ENCODE data around the gene VPS16.

VPS16 gene

DNA sequence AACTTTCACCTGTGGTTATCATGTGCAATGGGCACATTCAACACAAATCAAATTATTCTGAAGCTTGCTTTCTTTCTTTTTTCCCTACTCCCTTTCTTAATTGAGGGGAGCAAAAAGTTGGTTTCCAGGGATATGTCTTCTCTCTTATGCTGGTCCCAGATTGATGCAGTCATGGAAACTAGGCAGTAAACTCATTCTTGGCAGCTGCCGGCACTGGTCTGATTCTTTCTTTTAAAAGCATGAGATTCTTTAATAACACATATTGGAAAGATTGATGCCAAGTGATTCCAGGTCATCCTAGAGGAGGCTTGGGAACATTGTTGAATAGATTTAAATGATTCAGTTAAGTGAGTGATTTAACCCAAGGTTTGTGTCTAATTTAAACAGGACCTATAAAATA lies 61.7 kb downstream of the VPS16 start:
- no peak for DNase-seq

- DNase-seq: no peak
Observed at GRCh38 chr20:2902818-2903217, 62.3 kb downstream of the VPS16 start.

- DNase-seq: no peak
Observed at GRCh38 chr20:2903686-2904085, 63.1 kb downstream of the VPS16 start.

GRCh38 chr20:2907519-2907918 lies 67.0 kb downstream of the VPS16 start:
- no peak for DNase-seq

DNA sequence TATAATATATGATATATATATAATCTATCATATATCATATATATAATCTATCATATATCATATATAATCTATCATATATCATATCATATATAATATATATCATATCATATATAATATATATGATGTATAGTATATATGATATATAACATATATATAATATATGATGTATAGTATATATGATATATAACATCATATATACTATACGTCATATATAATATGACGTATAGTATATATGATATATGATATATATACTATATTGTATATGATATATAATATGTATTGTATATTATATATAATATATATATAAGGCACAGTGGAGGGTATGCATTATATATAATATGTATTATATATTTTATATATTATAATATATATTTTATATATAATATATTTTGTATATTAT lies 69.4 kb downstream of the VPS16 start:
- DNase-seq: no peak

DNA sequence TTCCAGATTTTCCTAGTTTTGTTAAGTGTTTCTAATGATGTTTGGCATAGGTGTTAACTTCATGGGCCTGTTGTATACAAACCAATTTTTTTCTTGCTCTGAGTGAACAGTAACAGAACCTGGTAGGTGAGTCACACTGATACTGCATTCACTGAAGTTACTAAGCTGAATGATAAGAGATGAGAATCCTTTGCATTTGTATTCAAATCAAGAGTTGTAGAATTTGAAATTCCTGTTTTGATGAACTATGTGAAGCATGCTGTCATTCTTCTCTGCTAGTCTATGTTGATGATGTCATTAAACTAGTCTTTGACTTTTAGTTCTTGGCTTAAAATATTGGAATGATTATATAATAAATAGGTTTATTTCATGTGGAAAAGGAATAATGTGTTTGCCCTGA lies 70.7 kb downstream of the VPS16 start:
- DNase-seq: no peak

DNA sequence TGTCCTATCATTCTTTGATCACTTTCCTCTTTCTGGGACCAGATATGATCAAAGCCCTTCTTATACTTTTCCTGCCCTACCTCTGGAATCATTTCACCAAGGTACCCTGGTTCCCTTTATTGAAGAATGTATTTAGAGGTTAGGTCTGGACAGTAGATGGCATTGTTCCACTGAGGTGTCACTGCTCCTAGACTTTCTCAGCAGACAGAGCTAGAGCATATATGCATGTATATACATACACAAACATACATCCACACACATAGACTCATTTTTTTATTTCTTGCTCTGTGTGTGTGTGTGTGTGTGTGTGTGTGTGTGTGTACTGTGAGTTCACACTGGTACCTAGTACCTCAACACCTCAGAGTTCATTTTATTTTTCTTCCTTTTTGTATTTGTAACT lies 73.6 kb downstream of the VPS16 start:
- DNase-seq: peak in 1 of 4 experiments; percentile 22

Measured in suppressor macrophage (primary cell).